Fibroblast of the aortic adventitia (primary cell): ENCODE results near the gene TXNRD2. TPM values are rescaled to one million over a fixed set of nuclear protein-coding genes. Genes with fewer than 3 reads are reported as not detected.

Source experiments
- DNase-seq: peaks from one replicate; pipeline ENCODE4 v3.0.0-alpha.2; 2010; ENCODE audit warnings: low read depth
- H3K4me3 ChIP-seq: 2 replicates; pipeline ENCODE4 v1.5.1; 2011; ENCODE audit warnings: low read depth, mild to moderate bottlenecking, control low read depth, low read length, moderate library complexity
- CTCF ChIP-seq: IDR thresholded peaks from 2 replicates; pipeline ENCODE4 v1.5.1; 2011; ENCODE audit warnings: mild to moderate bottlenecking, low read length, control low read depth, inconsistent platforms; ENCODE audit not compliant: insufficient read depth
- total RNA-seq: library from RNA; depleted of rRNA; stranded (reverse); fragments of >200 nt; gene quantifications from 2 replicates; pipeline ENCODE4 v1.2.3, GENCODE V29; 2012; ENCODE audit warnings: low replicate concordance

Gene TXNRD2
- total RNA-seq, 1 donor = 16.4 TPM

DNA sequence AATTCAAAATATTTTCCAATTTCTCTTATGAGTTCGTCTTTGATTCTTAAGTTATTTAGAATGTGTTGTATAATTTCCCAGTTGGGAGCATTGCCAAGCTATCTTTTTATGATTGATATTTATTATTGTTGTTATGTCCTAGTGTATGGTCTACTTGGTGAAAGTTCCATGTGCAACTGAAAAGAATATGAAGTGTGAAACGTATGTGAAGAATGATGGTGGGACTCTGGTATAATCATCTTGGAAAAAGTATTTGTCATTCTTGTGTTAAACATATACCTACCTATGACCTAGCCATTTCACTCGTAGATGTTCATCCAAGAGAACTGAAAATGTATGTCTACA lies 75.0 kb downstream of the TXNRD2 start:
- TF ChIP-seq CTCF = no peak

DNA sequence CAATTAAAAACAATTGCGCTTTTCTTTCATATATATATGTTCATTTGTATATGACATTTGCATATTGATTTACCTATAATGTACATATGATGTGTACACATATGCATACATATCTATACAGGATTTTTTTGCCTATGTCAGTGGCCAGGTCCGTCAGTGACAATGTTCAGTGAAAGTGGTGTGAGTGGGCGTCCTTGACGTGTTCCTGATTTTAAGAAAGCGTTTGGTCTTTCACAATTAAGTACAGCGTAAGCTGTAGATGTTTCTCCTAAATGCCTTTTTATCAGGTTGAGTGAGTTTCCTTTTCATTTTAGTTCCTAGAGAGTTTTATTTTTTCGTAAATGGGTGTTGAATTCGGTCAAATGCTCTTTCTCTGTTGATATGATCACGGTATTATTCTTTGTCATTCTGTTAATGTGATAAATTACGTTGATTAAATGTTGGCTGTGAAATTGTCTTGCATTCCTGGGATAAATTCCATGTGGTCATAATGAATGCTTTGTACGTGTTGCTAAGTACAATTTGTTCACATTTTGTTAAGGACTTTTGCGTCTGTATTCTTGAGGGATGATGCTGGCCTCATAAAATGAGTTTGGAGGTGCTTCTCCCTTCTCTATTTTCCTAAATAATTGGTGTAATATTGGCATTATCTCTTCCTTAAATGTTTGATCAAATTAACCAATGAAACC lies 76.3 kb downstream of the TXNRD2 start:
- TF ChIP-seq CTCF = no peak
- DNase-seq = no peak

More for the DNA sequence above, 75.0 kb downstream of the TXNRD2 start:
- no peak overlapping the region for H3K4me3 ChIP-seq
- no peak for DNase-seq

GRCh38 chr22:19864538-19865106 lies 77.0 kb downstream of the TXNRD2 start:
- no peak for TF ChIP-seq CTCF
- H3K4me3 ChIP-seq = no peak overlapping the region
- DNase-seq = no peak

More for the DNA sequence above, 76.3 kb downstream of the TXNRD2 start:
- no peak overlapping the region for H3K4me3 ChIP-seq

DNA sequence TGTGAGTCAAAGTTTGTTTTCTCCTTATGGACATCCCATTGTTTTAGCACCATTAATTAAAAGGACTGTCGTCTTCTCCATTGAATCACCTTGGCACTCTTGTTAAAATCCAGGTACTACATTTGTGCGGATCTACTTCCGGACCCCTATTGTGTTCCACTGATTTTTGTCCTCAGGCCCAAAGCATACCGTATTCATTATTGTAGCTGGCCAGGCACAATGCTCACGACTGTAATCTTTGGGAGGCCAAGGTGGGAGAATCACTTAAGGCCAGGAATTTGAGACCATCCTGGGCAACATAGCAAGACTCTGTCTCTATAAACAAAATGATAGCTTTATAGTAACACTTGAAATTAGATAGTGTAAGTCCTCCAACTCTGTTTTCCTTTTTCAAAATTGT lies 78.0 kb downstream of the TXNRD2 start:
- DNase-seq = no peak
- no peak for TF ChIP-seq CTCF
- H3K4me3 ChIP-seq = no peak overlapping the region

- no peak for TF ChIP-seq CTCF
- H3K4me3 ChIP-seq = no peak overlapping the region
- DNase-seq = no peak
Measured at GRCh38 chr22:19862619-19863246, 78.9 kb downstream of the TXNRD2 start.

DNA sequence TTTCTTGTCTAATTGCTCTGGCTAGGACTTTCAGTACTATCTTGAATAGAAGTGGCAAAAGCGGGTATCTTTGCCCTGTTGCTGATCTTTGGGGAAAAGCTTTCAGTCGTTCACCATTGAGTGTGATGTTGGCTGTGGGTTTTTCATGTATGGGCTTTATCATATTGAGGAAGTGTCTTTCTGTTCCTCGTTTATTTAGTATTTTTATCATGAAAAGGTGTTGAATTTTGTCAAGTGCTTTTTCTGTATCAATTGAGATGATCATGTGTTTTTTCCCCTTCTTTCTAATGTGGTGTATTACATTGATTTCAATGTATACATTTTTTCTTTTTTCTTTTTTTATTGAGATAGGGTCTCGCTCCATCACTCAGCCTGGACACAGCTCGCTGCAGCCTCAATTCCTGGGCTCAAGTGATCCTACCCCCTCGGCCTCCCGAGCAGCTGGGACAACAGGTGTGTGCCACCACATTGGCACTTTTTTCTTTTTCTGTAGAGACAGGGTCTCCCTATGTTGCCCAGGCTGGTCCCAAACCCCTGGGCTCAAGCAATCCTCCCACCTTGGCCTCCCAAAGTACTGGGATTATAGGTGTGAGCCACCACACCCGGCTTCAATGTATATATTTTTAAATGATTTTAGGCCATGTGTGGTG lies 81.6 kb downstream of the TXNRD2 start:
- TF ChIP-seq CTCF = no peak
- no peak for DNase-seq
- no peak overlapping the region for H3K4me3 ChIP-seq
